ENCODE measurements around the gene CRB1.
"Not testable (repeated sequence)": the region's sequence is repeated elsewhere in the genome, so short reads cannot be mapped to it uniquely, and the experiment has no call there.

Gene CRB1

DNA sequence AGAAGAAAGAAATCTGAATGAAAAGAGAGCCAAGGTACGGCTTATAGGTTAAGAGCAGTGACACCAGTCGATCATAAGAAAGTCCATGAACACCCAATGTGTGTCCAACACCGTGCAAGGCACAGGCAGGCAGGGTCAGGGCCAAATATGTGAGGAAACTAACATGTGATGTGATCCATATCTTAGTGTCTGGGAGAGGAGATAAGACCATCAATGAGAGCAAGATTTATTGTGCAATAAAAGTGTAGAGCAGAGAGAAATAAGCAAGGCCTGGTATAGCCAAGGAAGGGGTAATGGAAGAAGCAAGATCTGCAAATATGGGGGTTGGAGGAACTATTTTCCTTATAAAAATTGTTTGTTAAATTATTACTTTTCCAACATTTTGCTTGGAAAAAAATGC, 198.8 kb downstream of the CRB1 start:
- no peak for DNase-seq

DNA sequence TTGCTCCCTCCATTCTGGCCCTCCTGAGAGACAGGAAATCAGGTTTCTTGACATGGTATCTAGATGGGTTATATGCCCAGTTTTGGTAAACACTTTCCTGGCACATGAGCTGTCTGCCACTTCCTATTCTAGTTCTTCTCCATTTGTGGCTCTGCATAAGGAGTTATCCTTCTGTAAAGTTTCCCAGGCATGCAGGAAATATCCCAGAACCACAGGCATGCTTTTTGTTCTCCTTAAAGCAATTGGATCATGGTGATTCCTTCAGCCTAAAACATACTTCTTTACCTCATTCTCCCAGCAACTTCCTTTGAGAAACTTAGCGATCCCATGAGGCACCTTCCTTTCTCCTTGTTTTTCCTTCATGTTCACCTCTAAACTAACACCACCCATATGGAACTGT, 199.8 kb downstream of the CRB1 start:
- DNase-seq = no peak

DNA sequence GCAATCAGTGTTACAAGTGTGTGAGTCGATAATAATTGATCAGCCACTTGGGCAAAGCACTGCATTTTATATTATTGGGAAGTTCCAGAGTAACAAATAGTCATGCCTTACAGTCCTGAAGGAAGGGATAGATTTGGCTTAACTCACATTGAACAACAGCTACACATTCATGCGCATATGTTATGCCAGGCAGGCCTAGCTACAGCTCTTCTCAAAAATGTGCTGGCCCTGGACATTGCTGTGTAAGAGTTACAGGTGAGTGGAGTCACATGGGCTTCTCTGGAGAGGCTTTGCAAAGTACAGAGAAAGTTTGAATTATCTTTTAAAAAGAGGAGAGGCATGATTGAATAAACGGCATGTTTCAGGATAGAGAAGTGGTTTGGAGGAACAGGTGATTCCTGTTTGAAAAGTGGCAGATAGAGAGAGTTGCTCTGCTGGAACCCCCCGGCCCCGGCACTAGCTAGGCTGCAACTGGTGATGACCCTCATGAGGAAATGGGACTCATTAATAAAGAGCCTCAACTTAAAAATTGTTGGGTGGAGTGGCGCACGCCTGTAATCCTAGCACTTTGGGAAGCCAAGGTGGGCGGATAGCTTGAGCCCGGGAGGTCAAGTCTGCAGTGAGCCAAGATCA, 200.6 kb downstream of the CRB1 start:
- no peak for DNase-seq

DNA sequence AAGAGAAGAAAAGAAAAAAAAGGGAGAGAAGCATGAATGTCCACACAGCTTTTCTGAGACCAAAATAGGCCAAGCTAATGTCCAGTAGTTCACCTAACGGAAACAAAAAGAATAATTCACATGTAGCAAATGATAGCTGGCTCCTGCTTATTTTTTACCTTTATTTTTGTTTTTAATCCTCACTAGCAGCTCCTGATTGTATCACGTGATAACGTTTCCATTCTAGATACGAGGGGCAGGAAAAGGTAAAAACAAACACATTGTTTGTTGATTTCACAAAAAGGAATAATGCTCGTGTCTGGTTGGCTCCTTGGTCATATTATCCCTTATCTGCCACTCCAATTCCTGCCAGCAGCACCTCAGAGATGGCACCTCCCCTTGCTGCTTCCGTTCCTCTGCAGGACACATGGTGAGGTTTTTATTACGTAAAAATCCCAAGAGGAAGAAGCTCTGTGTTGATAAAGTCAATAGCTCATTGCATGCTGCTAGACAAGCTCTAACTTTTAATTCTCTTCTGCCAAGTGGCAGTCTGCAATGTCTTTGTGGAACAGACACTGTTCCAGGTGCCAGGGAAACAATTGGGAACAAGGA, 201.7 kb downstream of the CRB1 start:
- DNase-seq = no peak

DNA sequence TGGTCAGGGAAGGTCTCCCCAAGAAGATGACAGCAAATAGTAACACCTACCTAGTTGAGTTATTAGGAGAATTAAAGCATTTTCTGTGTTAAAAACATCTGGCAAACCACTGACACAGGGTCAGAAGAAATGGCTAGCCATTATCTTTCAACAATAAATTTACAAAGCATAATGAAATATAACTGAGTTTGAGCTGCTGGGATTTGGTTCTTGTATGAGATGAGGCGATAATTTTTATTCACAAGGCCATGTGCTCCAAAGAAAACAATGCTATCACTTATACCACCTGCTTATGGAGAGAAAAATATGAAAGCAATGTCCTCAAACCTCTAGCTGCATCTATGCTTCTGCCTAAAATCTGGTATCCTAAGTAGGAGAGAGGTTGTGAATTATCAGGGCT, 202.3 kb downstream of the CRB1 start:
- no peak for DNase-seq

- DNase-seq = no peak
Observed at GRCh38 chr1:197471248-197471985, 203.4 kb downstream of the CRB1 start.

DNA sequence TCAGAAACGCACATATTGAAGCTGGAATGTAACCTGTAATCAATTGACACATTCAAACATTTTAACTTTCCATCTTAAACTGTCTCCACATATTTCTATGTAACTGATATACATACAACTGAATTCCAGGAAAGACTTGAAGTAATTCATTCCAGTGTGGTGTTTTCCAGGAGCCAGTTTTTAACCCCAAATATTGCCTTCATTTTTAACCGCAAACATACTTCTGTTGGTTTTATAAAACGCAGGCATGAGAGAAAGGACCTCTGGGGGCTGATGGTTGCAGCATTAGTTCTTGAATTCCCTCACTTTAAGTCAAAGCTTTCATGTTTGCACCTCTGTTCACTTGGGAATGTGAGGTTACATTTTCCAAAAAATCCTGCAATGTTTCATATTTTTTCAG, 204.1 kb downstream of the CRB1 start:
- DNase-seq = no peak

DNA sequence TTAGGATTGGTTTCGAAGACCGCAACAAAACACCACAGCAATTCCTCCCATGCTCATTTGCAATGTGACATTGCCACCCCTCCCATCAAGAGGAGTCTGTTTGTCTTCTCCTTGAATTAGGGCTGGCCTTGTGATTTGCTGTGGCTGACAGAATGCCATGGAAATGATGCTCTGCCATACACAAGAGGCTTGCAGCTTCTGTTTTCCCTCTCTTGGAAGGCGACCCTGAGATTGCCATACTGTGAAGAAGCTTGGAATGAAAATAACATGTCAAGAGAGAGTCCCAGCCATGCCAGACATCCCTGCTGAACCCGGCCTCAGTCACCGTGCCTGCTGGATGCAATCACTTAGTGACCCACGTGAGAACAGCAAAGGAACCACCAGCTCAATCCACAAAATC, 212.4 kb downstream of the CRB1 start:
- DNase-seq = no peak

- DNase-seq = no peak
Observed at GRCh38 chr1:197481101-197481500, 213.0 kb downstream of the CRB1 start.

GRCh38 chr1:197485790-197486189, 217.7 kb downstream of the CRB1 start:
- DNase-seq = no peak

DNA sequence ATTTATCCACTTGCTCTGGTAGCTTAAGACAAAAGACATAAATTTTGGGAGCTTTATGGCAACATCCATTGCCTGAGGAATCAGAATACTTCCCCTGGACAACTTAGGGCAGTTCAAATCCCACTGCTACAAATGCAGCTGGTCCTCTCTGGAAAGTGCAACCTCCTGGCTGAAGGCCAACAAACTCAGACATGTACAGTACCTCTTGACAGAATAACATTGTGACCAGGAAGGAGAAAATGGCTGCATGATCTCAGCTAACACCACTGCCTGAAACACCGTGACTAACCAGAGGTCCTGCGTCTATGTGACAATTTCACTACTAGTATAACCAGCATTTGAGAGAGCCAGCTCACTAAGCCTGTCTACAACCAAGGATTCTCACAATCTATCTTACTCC, 218.9 kb downstream of the CRB1 start:
- DNase-seq = no peak

DNA sequence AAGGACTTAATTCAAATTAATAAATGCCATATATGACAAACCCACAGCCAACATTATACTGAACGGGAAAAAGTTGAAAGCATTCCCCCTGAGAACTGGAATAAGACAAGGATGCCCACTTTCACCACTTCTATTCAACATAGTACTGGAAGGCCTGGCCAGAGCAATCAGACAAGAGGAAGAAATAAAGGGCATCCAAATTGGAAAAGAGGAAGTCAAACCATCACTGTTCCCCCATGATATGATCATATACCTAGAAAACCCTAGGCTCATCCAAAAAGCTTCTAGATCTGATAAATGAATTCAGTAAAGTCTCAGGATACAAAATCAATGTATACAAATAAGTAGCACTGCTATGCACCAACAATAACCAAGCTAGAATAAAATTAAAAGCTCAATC, 223.5 kb downstream of the CRB1 start:
- not testable (repeated sequence) for DNase-seq

GRCh38 chr1:197496722-197497121, 228.7 kb downstream of the CRB1 start:
- no peak for DNase-seq

GRCh38 chr1:197510691-197511378, 242.8 kb downstream of the CRB1 start:
- DNase-seq = no peak

DNA sequence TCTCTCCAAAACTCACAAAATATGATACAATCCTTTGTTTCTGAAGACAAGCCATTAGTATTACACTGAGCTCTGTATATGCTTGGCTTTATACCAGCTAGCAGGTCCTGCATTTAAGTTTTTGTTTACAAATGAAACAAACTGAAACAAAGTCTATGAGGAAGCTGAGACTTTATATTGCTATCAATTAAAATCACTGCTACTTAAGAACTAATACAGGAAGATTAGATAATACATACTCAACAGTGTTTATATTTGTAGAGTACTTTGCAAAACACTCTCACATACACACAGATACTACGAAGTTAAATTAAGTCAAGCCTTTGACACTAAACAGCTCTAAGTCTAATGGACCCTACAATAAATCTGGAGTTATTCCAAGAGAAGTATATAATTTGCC, 247.4 kb downstream of the CRB1 start:
- DNase-seq = no peak

GRCh38 chr1:197519741-197520334, 251.8 kb downstream of the CRB1 start:
- DNase-seq = no peak

GRCh38 chr1:197521118-197521739, 253.2 kb downstream of the CRB1 start:
- no peak for DNase-seq

DNA sequence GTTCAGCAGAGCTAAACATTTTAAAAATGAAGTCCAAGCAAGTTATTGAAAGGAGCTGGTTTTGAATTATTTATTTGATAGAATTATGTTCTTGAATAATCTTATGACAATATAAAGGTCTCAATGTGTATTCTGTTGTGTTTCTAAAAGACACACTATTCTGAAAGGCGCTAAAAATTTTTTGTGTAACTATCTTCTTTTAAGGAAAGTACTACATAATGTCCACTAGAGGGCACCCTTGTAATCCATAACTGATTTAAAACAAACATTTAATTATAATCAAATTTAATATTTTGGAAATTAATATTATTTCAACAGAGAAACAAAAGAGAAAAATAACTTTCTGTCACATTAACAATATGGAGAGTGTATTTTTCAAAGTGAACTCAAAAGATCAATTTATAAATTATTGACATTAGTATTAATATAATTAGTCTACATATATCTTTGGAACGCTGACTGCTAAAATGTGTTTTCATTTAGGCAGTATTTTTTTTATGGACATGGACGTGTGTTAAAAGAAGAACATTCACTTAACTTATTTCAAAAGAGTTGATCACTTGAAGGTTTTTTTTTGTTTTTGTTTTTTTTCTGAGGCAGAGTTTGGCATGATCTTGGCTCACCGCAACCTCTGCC, 258.8 kb downstream of the CRB1 start:
- DNase-seq = no peak

All from effector CD8-positive, alpha-beta T cell (primary cell).